SK-N-SH treated with all-trans-retinoic acid at 6 μM for 48 hours (cell line): ENCODE data around the gene CDK2.

Experiments used
- ATAC-seq: fragments of 200-7000 bp; cut with Tn5 transposase; 3 replicates; pipeline ENCODE4 v1.9.1; 2020; ENCODE audit warnings: mild to moderate bottlenecking, moderate library complexity
- ARNTL ChIP-seq: fragments of 450-650 bp; formaldehyde crosslinking; IDR thresholded peaks from 2 replicates; pipeline ENCODE4 v1.5.0; 2020; ENCODE audit warnings: low read depth, mild to moderate bottlenecking, moderate library complexity, borderline replicate concordance
- CREB5 ChIP-seq: fragments of 250-450 bp; sonication (Bioruptor Pico); IDR thresholded peaks from 2 replicates; pipeline ENCODE4 v1.5.1; 2020; ENCODE audit warnings: low read depth, mild to moderate bottlenecking, moderate library complexity
- CSDC2 ChIP-seq: fragments of 250-450 bp; sonication (Bioruptor Pico); IDR thresholded peaks from 2 replicates; pipeline ENCODE4 v1.5.0; 2020; ENCODE audit warnings: mild to moderate bottlenecking, moderate library complexity
- CSRNP3 ChIP-seq: fragments of 250-450 bp; sonication (Bioruptor Pico); IDR thresholded peaks from 2 replicates; pipeline ENCODE4 v1.5.1; 2021; ENCODE audit warnings: mild to moderate bottlenecking, moderate library complexity
- GLIS3 ChIP-seq: fragments of 250-450 bp; sonication (Bioruptor Pico); IDR thresholded peaks from 2 replicates; pipeline ENCODE4 v1.5.0; 2020; ENCODE audit warnings: mild to moderate bottlenecking, moderate library complexity
- OSR1 ChIP-seq: fragments of 250-450 bp; sonication (Bioruptor Pico); IDR thresholded peaks from 2 replicates; pipeline ENCODE4 v1.8.0; 2022; ENCODE audit warnings: moderate library complexity, mild to moderate bottlenecking, inconsistent platforms
- PPARA ChIP-seq: fragments of 250-450 bp; sonication (Bioruptor Pico); IDR thresholded peaks from 2 replicates; pipeline ENCODE4 v1.5.0; 2020; ENCODE audit warnings: mild to moderate bottlenecking, borderline replicate concordance
- RARB ChIP-seq: fragments of 250-450 bp; sonication (Bioruptor Pico); IDR thresholded peaks from 2 replicates; pipeline ENCODE4 v1.8.0; 2021; ENCODE audit warnings: mild to moderate bottlenecking, moderate library complexity
- SNAI2 ChIP-seq: fragments of 250-450 bp; sonication (Bioruptor Pico); IDR thresholded peaks from 2 replicates; pipeline ENCODE4 v1.5.0; 2020; ENCODE audit warnings: mild to moderate bottlenecking, moderate library complexity
- TCF4 ChIP-seq: fragments of 250-450 bp; sonication (Bioruptor Pico); IDR thresholded peaks from 2 replicates; pipeline ENCODE4 v1.8.0; 2021; ENCODE audit warnings: mild to moderate bottlenecking, moderate library complexity, borderline replicate concordance
- TOX ChIP-seq: fragments of 250-450 bp; sonication (Bioruptor Pico); IDR thresholded peaks from 2 replicates; pipeline ENCODE4 v1.8.0; 2021; ENCODE audit warnings: mild to moderate bottlenecking, moderate library complexity, borderline replicate concordance
- ZFP3 ChIP-seq: fragments of 250-450 bp; sonication (Bioruptor Pico); IDR thresholded peaks from 2 replicates; pipeline ENCODE4 v1.5.0; 2020; ENCODE audit warnings: mild to moderate bottlenecking, moderate library complexity
- ZFP30 ChIP-seq: fragments of 450-650 bp; formaldehyde crosslinking; IDR thresholded peaks from 2 replicates; pipeline ENCODE4 v1.5.0; 2022; ENCODE audit warnings: mild to moderate bottlenecking, moderate library complexity
- ZNF565 ChIP-seq: fragments of 450-650 bp; formaldehyde crosslinking; conservative IDR thresholded peaks from 2 replicates; pipeline ENCODE4 v1.5.0; 2020; ENCODE audit warnings: low read depth, mild to moderate bottlenecking, moderate library complexity
- TF ChIP-seq, protein P1 (sequence below): fragments of 250-450 bp; sonication (Bioruptor Pico); IDR thresholded peaks from 2 replicates; pipeline ENCODE4 v1.8.0; 2020; ENCODE audit warnings: mild to moderate bottlenecking, moderate library complexity, borderline replicate concordance
- TF ChIP-seq, protein P2 (sequence below): fragments of 250-450 bp; sonication (Bioruptor Pico); IDR thresholded peaks from 2 replicates; pipeline ENCODE4 v1.5.0; 2020; ENCODE audit warnings: mild to moderate bottlenecking, moderate library complexity

The CDK2 gene

GRCh38 chr12:55965941-55966407 is 656 bp upstream of the CDK2 start, which contains the start of gene PMEL:
PMEL (minus strand) TSS chr12:55966042; CDS start chr12:55966011, 31 bp downstream.
- TF ChIP-seq GLIS3 (CRISPR knock-in tag) (no peak), TCF4 (CRISPR knock-in tag) (no peak), SNAI2 (CRISPR knock-in tag) (no peak)
- TF ChIP-seq, protein P1, sequence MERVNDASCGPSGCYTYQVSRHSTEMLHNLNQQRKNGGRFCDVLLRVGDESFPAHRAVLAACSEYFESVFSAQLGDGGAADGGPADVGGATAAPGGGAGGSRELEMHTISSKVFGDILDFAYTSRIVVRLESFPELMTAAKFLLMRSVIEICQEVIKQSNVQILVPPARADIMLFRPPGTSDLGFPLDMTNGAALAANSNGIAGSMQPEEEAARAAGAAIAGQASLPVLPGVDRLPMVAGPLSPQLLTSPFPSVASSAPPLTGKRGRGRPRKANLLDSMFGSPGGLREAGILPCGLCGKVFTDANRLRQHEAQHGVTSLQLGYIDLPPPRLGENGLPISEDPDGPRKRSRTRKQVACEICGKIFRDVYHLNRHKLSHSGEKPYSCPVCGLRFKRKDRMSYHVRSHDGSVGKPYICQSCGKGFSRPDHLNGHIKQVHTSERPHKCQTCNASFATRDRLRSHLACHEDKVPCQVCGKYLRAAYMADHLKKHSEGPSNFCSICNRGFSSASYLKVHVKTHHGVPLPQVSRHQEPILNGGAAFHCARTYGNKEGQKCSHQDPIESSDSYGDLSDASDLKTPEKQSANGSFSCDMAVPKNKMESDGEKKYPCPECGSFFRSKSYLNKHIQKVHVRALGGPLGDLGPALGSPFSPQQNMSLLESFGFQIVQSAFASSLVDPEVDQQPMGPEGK = no peak
- peak; percentile 60 for ATAC-seq

DNA sequence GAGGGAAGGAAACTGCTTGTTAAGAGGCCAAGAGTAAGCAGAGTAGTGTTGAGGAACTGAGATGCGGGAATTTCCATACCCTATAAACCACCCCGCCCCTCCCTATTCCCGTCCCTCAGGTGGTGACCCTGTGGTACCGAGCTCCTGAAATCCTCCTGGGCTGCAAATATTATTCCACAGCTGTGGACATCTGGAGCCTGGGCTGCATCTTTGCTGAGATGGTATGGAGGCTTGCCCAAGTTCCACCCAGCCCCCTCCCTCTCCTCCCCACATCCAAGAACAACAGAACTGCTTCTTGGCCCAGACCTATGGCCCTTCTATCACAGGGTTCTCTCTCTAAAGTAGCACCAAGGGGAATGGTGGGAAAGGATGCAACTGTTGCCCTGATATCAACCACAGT is 2.7 kb downstream of the CDK2 start:
- no peak for ATAC-seq
- TF ChIP-seq CSDC2 (no peak), CSRNP3 (CRISPR knock-in tag) (no peak), ZNF565 (CRISPR knock-in tag) (no peak)
- TF ChIP-seq, protein P2, sequence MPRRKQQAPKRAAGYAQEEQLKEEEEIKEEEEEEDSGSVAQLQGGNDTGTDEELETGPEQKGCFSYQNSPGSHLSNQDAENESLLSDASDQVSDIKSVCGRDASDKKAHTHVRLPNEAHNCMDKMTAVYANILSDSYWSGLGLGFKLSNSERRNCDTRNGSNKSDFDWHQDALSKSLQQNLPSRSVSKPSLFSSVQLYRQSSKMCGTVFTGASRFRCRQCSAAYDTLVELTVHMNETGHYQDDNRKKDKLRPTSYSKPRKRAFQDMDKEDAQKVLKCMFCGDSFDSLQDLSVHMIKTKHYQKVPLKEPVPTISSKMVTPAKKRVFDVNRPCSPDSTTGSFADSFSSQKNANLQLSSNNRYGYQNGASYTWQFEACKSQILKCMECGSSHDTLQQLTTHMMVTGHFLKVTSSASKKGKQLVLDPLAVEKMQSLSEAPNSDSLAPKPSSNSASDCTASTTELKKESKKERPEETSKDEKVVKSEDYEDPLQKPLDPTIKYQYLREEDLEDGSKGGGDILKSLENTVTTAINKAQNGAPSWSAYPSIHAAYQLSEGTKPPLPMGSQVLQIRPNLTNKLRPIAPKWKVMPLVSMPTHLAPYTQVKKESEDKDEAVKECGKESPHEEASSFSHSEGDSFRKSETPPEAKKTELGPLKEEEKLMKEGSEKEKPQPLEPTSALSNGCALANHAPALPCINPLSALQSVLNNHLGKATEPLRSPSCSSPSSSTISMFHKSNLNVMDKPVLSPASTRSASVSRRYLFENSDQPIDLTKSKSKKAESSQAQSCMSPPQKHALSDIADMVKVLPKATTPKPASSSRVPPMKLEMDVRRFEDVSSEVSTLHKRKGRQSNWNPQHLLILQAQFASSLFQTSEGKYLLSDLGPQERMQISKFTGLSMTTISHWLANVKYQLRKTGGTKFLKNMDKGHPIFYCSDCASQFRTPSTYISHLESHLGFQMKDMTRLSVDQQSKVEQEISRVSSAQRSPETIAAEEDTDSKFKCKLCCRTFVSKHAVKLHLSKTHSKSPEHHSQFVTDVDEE (CRISPR knock-in tag) = no peak

DNA sequence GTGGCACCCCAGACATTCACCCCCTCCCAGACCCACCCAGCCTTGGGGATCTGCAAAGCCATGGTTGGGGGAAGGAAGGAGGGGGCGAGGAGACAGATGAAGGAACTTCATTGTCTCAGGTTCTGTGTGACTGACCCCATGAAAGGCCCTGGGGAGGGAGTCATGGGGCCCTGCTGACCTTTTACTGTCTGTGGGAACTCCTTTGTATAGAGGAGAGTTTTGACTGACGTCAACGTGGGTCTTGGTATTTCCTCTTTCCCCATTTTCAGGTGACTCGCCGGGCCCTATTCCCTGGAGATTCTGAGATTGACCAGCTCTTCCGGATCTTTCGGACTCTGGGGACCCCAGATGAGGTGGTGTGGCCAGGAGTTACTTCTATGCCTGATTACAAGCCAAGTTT is 4.1 kb downstream of the CDK2 start:
- ATAC-seq = no peak
- no peak for TF ChIP-seq OSR1
- no peak for TF ChIP-seq CSDC2
- TF ChIP-seq, protein P2 (CRISPR knock-in tag) = no peak
- no peak for TF ChIP-seq ARNTL (CRISPR knock-in tag)
- TF ChIP-seq CREB5 (CRISPR knock-in tag) = no peak
- no peak for TF ChIP-seq ZFP30 (CRISPR knock-in tag)
- no peak for TF ChIP-seq ZNF565 (CRISPR knock-in tag)
- no peak for TF ChIP-seq TOX (CRISPR knock-in tag)
- no peak for TF ChIP-seq SNAI2 (CRISPR knock-in tag)
- TF ChIP-seq RARB (CRISPR knock-in tag) = no peak
- TF ChIP-seq, protein P1 = no peak
- TF ChIP-seq PPARA (CRISPR knock-in tag) = no peak
- TF ChIP-seq ZFP3 = no peak
